Sigmoid colon (tissue), 4 donors: Measurements from ENCODE around the gene TAOK1.

Source experiments
- EP300 ChIP-seq, 4 donors: sonication (generic); formaldehyde crosslinking; IDR thresholded peaks; one replicate each; pipeline ENCODE4 v1.6.1; 2017; ENCODE audit warnings: antibody characterized with exemption in 4 of 4
- POLR2A ChIP-seq, 2 donors: fragments of 450-650 bp; IDR thresholded peaks; one replicate each; pipeline ENCODE4 v1.6.1; 2016; ENCODE audit warnings: antibody characterized with exemption in 2 of 2, mild to moderate bottlenecking in 2 of 2, moderate library complexity in 2 of 2
- POLR2AphosphoS5 ChIP-seq, 4 donors: sonication (generic); formaldehyde crosslinking; IDR thresholded peaks; one replicate each; pipeline ENCODE4 v1.6.1; 2017; ENCODE audit warnings: antibody characterized with exemption in 4 of 4
- TF ChIP-seq, protein P1 (sequence below), 4 experiments: fragments of 450-650 bp in 3 of 4; fragments of 200-600 bp in 1 of 4; IDR thresholded peaks; one replicate each; pipeline ENCODE4 v1.5.1; 2016 to 2019; ENCODE audit warnings: antibody characterized with exemption in 4 of 4, mild to moderate bottlenecking in 3 of 4, moderate library complexity in 2 of 4

- TF ChIP-seq, protein P1, sequence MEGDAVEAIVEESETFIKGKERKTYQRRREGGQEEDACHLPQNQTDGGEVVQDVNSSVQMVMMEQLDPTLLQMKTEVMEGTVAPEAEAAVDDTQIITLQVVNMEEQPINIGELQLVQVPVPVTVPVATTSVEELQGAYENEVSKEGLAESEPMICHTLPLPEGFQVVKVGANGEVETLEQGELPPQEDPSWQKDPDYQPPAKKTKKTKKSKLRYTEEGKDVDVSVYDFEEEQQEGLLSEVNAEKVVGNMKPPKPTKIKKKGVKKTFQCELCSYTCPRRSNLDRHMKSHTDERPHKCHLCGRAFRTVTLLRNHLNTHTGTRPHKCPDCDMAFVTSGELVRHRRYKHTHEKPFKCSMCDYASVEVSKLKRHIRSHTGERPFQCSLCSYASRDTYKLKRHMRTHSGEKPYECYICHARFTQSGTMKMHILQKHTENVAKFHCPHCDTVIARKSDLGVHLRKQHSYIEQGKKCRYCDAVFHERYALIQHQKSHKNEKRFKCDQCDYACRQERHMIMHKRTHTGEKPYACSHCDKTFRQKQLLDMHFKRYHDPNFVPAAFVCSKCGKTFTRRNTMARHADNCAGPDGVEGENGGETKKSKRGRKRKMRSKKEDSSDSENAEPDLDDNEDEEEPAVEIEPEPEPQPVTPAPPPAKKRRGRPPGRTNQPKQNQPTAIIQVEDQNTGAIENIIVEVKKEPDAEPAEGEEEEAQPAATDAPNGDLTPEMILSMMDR (IDR thresholded peaks at IDR 0.05): peak; percentile 14 to 40 (median 34)
- TF ChIP-seq POLR2AphosphoS5 (IDR thresholded peaks at IDR 0.05) (no peak), EP300 (IDR thresholded peaks at IDR 0.05) (no peak), POLR2A (IDR thresholded peaks at IDR 0.05) (no peak)
These were observed 177.6 kb downstream of the TAOK1 start for GRCh38 chr17:29567554-29568330.
